Suppressor macrophage (primary cell): Measurements from ENCODE around the gene RER1.

ENCODE experiments used
- DNase-seq, 4 experiments: peaks; one replicate each; pipeline ENCODE4 v3.0.0-alpha.2; 2020 to 2022
- total RNA-seq, 17 experiments: gene quantifications; one replicate each; lab custom pipeline; 2026; ENCODE audit warnings: mixed read lengths in 6 of 17, inconsistent platforms in 3 of 17; lab: John Stamatoyannopoulos, UW

Gene RER1
- 82.3 to 148 (median 115) reads per million in 17 experiments for total RNA-seq

GRCh38 chr1:2391041-2391930 lies at the start of gene RER1, which contains the start of gene MORN1:
TSS of gene RER1 (plus strand) at chr1:2391841. CDS start at chr1:2395791, 3,950 bp downstream.
TSS of gene MORN1 (minus strand) at chr1:2391554. CDS start at chr1:2391533, 21 bp downstream.
- peak; percentile 100 for DNase-seq

- no peak for DNase-seq
These were observed 49.1 kb upstream of the RER1 start for GRCh38 chr1:2342384-2343022.

GRCh38 chr1:2343023-2343935 lies 48.4 kb upstream of the RER1 start:
- DNase-seq = no peak

- no peak for DNase-seq
These were observed 47.4 kb upstream of the RER1 start for GRCh38 chr1:2344121-2344681.

- no peak for DNase-seq
These were observed 46.8 kb upstream of the RER1 start for GRCh38 chr1:2344744-2345296.

GRCh38 chr1:2345297-2346075 lies 46.2 kb upstream of the RER1 start:
- DNase-seq = no peak

GRCh38 chr1:2346691-2347408 lies 44.8 kb upstream of the RER1 start:
- no peak for DNase-seq

GRCh38 chr1:2347409-2347785 lies 44.2 kb upstream of the RER1 start:
- no peak for DNase-seq

GRCh38 chr1:2347896-2348295 lies 43.7 kb upstream of the RER1 start:
- DNase-seq = no peak

- DNase-seq = no peak
These were observed 43.0 kb upstream of the RER1 start for GRCh38 chr1:2348346-2349325.

GRCh38 chr1:2349806-2350205 lies 41.8 kb upstream of the RER1 start:
- no peak for DNase-seq

GRCh38 chr1:2350501-2350900 lies 41.1 kb upstream of the RER1 start:
- DNase-seq = no peak

- DNase-seq = no peak
These were observed 40.6 kb upstream of the RER1 start for GRCh38 chr1:2350911-2351655.

- DNase-seq = no peak
These were observed 39.9 kb upstream of the RER1 start for GRCh38 chr1:2351723-2352122.

- no peak for DNase-seq
These were observed 39.2 kb upstream of the RER1 start for GRCh38 chr1:2352341-2352896.

GRCh38 chr1:2352897-2353550 lies 38.6 kb upstream of the RER1 start:
- DNase-seq = no peak
